ENCODE measurements around the gene REEP1.

The REEP1 gene

GRCh38 chr2:86202702-86203101 is 134.7 kb downstream of the REEP1 start (continued):
- no peak for TF ChIP-seq ZNF518A (tag by site-specific recombination; conservative IDR thresholded peaks at IDR 0.05; ENCODE audit: low read depth)
- no peak for TF ChIP-seq ZBTB48 (tag by site-specific recombination; IDR thresholded peaks at IDR 0.05)
- no peak for TF ChIP-seq ZNF792 (tag by site-specific recombination; IDR thresholded peaks at IDR 0.05)
- TF ChIP-seq ZNF561 (tag by site-specific recombination; IDR thresholded peaks at IDR 0.05; ENCODE audit: borderline replicate concordance): no peak

GRCh38 chr2:86202336-86202692 is 135.1 kb downstream of the REEP1 start:
- CTCF ChIA-PET: interaction anchor here (1.0 to 2.6 kb wide), 2 partner anchors 18 to 165 kb away, joined by 3 to 15 read pairs; no protein-coding TSS in a partner anchor
- no peaks in the 10 kb centered on the region for H3K4me1 ChIP-seq (ENCODE audit: control insufficient read depth, insufficient read depth, low read length)
- H3K4me3 ChIP-seq (ENCODE audit: low read depth, low read length): no peak overlapping the region
- no peak for TF ChIP-seq ZNF76 (tag by site-specific recombination; IDR thresholded peaks at IDR 0.05; ENCODE audit: borderline replicate concordance, low read depth)
- TF ChIP-seq KLF17 (tag by site-specific recombination; IDR thresholded peaks at IDR 0.05): no peak
- TF ChIP-seq ZNF473 (tag by site-specific recombination; IDR thresholded peaks at IDR 0.05): no peak
- TF ChIP-seq ZNF513 (tag by site-specific recombination; IDR thresholded peaks at IDR 0.05): no peak
- TF ChIP-seq ZNF404 (tag by site-specific recombination; IDR thresholded peaks at IDR 0.05): no peak
- TF ChIP-seq ZNF266 (tag by site-specific recombination; IDR thresholded peaks at IDR 0.05; ENCODE audit: low read depth): no peak
- TF ChIP-seq ZSCAN5A (tag by site-specific recombination; IDR thresholded peaks at IDR 0.05): no peak
- TF ChIP-seq PRDM10 (tag by site-specific recombination; IDR thresholded peaks at IDR 0.05): no peak
- no peak for TF ChIP-seq GLIS1 (tag by site-specific recombination; IDR thresholded peaks at IDR 0.05)
- no peak for TF ChIP-seq ZNF274 (IDR thresholded peaks at IDR 0.05; ENCODE audit: low read length)
- no peak for TF ChIP-seq ZNF274 (tag by site-specific recombination; IDR thresholded peaks at IDR 0.05; ENCODE audit: borderline replicate concordance)
- no peak for TF ChIP-seq YY2 (tag by site-specific recombination; IDR thresholded peaks at IDR 0.05)
- no peak for TF ChIP-seq ZNF558 (tag by site-specific recombination; IDR thresholded peaks at IDR 0.05)
- no peak for TF ChIP-seq ZBTB17 (tag by site-specific recombination; IDR thresholded peaks at IDR 0.05)
- TF ChIP-seq ZNF19 (tag by site-specific recombination; IDR thresholded peaks at IDR 0.05; ENCODE audit: low read depth): no peak
- no peak for TF ChIP-seq ZNF776 (tag by site-specific recombination; IDR thresholded peaks at IDR 0.05; ENCODE audit: borderline replicate concordance)
- TF ChIP-seq ZSCAN30 (tag by site-specific recombination; IDR thresholded peaks at IDR 0.05): no peak
- POLR2A ChIA-PET: interaction anchor here (1.5 kb wide), 1 partner anchor 14 kb away, joined by 7 read pairs; no protein-coding TSS in a partner anchor
- H3K9me3 ChIP-seq (ENCODE audit: control insufficient read depth, insufficient read depth, low read depth, low read length): no peaks in the 10 kb centered on the region
- H3K27ac ChIP-seq (ENCODE audit: extremely low read depth, low read depth, low read length): no peak overlapping the region
- peaks cover 6 to 24% of the 10 kb centered on the region in 2 experiments for H3K36me3 ChIP-seq (ENCODE audit: control insufficient read depth in 2 of 2, insufficient read depth in 1 of 2, low read length in 2 of 2)

All from HEK293 (cell line).